Hematopoietic multipotent progenitor cell treated with erythropoietin and hydrocortisone succinate and interleukin-3 and kit ligand, for 8 days (in vitro differentiated cells): ENCODE measurements around the gene MKS1.

Source experiments
- DNase-seq: peaks from one replicate; pipeline ENCODE4 v3.0.0-alpha.2; 2015

Gene MKS1

DNA sequence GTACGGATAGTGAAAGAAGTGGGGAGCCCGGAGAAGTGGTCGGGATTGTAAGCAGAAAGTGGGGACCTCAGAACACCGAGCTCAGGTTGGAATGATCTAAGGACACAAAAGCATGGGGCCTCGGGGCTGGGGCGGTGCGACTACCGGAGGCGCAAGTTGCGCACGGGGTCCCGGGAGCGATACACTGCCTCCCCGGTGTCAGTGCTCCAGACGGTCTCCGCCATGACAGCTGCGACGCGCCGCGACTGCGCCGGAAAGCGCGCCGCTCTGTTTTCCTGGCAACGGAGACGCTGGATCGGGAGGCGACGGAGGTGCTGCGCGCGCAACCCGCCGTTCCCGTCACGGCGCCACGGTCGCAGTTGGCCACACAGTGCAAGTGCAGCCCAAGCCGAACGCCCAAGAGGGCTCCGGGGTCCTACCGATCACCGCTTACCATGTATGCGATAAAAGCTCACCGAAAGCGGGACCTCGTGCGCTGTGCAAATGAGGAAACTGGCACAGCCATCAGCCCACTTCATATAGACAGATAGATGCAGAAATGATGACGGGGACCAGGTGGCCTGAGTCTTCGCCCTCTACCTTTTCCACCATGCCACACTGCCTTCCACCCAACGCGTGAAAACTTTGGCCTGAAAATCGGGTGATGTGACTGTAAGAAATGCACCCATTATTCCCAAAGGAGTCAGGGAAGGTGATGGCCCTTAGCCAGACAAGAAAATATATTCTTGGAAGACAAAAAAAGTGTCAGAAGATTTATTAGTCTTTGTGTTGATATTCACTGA lies at the start of gene MKS1:
MKS1 (minus strand) TSS at position 249 of the 782 bp plus-strand sequence; CDS start at position 224, 25 bp downstream.
- peak; percentile 93 for DNase-seq

DNA sequence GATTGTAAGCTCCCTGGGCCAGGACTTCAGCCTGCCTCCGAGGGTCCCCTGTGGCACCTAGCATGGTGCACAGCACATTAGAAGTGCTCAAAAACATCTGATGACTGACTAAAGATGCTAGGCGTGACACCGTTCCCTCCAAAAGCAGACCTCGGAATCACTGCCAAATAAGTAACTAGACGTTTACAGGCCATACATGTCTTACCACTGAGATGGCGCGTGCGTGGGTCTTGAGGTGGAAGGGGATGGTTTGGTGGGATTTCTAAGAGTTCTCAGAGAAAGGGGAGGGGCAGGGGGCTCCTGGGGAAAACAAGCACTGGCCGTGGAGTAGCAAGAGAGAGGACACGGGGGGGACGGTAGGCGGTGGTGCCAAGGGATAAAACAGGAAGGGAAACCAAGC lies 49.3 kb upstream of the MKS1 start:
- DNase-seq, result no peak

DNA sequence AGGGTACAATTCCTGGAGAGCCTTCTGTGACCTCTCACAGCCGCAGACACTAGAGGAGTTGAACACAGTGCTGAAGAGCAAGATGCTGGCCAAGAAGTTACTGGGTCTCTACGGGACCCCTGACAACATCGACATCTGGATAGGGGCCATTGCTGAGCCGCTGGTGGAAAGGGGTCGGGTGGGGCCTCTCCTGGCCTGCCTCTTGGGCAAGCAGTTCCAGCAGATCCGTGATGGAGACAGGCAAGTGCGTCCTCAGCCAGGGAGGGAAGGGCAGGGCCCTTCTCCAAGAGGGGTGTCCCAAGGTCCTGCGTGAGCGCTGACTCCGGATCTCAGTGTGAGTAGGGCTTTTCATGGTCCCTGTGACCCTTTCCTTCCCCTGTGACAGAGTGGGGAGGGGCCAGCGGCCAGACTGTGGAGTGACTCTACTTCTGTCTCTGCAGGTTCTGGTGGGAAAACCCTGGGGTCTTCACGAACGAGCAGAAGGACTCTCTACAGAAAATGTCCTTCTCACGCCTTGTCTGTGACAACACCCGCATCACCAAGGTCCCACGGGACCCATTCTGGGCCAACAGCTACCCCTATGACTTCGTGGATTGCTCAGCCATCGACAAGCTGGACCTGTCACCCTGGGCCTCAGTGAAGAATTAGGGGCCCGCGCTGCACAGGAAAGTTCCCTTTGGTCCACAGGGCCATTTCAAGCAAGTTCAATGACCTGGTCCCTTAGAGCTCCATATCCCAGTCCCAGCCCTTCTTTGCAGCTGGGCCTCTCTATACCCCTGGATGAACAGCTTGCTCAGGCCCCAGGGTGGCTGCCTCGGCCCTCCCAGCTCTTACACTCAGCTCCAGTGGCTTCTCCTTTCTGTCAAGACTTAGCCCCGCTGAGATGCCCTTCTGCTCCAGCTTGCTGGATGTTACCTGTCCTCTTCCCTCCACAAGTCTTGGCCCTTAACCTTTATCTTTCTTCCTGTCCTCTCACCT lies 48.6 kb upstream of the MKS1 start:
- no peak for DNase-seq

DNA sequence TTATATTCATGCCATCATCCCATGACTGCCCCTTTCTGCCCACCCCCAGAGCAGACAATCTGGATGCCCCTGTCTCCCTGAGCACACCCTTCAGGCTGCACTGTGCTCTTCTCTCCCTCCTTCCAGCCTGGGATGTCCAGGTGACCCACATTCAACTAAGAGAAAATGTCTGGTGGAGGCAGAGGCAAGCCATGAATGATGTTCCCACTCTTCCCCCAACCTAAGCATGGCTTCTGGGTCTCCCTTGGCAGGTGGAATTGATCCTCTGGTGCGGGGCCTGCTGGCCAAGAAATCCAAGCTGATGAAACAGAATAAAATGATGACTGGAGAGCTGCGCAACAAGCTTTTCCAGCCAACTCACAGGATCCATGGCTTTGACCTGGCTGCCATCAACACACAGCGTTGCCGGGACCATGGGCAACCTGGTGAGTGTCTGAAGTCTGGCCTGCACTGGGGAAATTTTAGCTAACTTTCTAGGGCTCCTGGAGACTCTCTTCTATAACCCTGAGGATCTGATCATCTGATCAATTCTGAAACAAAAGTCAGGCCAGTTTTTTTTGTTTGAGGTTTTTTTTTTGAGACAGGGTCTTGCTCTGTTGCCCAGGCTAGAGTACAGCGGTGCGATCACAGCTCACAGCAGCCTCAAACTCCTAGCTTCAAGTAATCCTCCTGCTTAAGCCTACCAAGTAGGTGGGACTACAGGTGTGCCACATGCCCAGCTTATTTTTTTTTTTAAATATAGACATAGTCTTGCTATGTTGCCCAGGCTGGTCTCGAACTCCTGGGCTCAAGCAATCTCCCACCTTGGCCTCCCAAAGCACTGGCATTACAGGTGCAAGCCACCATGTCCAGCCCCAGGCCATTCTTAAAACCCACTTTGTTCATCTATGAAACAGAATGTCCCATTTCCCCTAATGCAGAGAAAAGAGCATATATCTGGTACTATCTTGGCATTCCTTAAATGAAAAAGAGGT lies 47.1 kb upstream of the MKS1 start:
- DNase-seq, result no peak

DNA sequence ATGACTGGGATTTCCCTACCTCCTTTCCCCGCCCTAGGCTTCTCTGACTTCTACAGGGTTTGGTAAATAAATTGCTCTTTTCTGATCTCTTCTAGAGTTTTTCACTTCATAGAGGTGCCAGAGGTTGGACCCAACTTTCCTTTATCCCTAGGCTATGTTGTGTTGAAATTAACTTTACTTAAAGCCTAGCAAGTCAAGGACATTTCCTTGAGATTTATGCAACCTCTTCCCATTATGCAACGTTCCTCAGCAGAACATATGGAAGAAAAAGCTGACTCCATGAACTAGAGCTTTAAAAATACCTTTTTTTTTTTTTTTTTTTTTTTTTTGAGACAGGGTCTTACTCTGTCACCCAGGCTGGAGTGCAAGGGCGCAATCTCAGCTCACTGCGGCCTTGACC lies 46.2 kb upstream of the MKS1 start:
- no peak for DNase-seq

DNA sequence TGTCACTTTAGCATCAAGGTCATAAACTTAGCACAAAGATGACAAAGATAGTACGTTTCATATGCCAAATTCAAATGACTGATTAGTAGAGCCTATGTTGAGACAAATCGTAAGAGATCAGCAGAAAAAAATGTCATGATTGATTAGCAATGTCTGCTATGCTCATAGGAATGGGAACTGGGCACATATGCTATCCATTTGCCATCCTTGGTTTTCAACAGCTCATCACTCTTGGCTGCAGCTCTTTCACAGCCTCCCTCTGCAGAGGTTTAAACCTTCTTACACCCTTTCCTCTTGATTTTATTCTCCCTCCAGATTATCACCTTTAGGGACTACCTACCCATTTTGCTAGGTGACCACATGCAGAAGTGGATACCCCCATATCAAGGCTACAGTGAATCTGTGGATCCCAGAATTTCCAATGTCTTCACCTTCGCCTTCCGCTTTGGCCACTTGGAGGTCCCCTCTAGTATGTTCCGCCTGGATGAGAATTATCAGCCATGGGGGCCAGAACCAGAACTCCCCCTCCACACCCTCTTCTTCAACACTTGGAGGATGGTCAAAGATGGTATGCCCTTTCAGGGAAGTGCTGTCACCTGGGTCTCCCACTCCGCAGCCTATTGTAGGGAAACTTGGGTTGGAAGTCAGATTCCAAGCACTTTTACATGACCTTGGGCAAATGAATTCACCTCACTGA lies 45.5 kb upstream of the MKS1 start:
- no peak for DNase-seq

DNA sequence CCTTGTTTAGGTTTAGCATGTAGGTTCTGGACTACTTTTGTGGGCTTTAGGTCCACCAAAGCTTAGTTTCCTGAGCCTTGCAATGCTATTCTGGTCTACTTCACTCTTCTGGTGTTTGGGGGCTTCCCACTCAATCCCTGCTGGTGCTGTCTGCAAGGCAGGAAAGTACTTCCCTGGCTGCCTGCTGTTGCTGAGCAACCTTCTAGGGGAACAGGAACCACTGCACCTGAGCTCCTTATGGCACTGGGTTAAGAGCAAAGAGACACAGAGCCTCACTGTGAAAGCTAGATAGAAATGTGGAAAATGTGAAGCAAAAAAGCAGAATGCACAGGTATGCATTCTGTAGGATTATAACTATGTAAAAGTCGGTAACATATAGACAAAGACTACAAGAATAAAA lies 44.7 kb upstream of the MKS1 start:
- no peak for DNase-seq

DNA sequence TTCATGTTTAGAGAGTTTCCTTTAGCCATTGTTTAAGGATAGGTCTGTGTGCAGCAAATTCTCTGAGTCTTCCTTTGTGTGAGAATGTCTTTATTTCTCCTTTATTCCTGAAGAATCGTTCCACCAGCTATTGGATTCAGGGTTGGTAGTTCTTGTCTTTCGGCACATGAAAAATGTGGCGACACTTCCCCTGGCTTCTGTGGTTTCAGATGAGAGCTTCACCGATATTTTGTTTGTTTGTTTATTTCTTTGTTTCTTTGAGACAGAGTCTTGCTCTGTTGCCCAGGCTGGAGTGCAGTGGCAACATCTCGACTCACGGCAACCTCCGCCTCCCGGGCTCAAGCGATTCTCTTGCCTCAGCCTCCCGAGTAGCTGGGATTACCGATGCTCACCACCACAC lies 43.1 kb upstream of the MKS1 start:
- no peak for DNase-seq

DNA sequence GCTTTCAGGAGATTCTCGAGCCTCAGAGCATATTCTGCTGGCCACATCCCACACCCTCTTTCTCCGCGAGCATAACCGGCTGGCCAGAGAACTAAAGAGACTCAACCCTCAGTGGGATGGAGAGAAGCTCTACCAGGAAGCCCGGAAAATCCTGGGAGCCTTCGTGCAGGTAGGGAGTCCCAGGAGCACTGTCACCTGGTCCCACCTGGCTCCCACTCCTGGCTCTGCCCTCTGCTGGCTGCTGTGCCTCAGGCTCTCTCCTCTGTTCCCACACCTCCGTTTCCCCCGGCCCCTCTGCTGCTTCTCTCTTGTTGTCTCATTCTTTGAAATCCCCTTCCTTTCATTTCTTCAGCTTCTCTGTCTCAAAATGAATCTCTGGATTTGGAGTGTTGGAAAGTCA lies 35.7 kb upstream of the MKS1 start:
- DNase-seq, result no peak

DNA sequence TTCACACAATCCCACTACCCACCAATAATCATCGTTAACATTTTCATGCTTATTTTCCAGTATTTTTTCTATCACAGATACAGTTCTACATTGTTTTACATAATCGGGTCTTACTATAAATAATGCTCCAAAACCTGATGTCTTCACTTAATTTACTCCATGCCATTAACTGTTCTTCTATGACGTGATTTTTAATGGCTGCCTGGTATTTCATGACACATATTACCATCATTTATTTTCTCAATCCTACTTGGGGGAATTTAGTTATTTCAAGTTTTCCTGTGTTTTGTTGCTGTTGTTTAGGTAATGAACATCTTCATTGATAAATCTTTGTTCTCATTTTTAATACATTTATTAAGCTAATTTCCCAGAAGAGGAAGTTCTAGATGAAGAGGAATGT lies 34.0 kb upstream of the MKS1 start:
- no peak for DNase-seq

DNA sequence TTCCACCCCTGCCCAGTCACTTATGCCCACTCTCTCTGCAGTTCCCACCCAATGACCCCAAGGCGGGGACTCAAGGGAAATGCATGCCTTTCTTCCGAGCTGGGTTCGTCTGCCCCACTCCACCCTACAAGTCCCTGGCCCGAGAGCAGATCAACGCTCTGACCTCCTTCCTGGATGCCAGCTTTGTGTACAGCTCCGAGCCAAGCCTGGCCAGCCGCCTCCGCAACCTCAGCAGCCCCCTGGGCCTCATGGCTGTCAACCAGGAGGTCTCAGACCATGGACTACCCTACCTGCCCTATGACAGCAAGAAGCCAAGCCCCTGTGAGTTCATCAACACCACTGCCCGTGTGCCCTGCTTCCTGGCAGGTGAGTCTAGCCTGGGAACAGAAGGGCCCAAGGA lies 33.1 kb upstream of the MKS1 start:
- DNase-seq, result no peak

DNA sequence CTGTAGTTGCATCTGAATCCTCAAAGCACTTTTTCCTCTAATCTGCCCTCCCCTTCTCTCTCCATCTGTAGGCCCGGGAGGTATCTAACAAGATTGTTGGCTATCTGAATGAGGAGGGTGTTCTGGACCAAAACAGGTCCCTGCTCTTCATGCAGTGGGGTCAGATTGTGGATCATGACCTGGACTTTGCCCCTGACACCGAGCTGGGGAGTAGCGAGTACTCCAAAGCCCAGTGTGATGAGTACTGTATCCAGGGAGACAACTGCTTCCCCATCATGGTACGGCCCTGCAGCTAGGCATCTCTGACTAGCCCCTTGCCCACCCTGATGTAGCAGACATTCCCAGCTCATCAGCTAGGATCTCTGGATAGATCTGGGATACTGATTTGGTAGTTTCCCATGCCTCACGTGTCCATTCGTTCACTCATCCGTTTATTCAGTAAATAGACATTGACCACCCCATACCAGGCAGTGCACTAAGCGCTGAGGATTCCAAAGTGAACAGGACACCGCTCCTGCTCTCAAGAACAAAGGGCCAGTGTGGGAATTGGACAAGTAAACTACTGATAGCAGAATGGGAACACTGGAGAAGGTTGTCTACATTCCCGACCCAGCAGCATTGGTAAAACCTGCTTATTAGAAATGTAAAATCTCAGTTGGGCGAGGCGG lies 31.4 kb upstream of the MKS1 start:
- DNase-seq, result no peak

DNA sequence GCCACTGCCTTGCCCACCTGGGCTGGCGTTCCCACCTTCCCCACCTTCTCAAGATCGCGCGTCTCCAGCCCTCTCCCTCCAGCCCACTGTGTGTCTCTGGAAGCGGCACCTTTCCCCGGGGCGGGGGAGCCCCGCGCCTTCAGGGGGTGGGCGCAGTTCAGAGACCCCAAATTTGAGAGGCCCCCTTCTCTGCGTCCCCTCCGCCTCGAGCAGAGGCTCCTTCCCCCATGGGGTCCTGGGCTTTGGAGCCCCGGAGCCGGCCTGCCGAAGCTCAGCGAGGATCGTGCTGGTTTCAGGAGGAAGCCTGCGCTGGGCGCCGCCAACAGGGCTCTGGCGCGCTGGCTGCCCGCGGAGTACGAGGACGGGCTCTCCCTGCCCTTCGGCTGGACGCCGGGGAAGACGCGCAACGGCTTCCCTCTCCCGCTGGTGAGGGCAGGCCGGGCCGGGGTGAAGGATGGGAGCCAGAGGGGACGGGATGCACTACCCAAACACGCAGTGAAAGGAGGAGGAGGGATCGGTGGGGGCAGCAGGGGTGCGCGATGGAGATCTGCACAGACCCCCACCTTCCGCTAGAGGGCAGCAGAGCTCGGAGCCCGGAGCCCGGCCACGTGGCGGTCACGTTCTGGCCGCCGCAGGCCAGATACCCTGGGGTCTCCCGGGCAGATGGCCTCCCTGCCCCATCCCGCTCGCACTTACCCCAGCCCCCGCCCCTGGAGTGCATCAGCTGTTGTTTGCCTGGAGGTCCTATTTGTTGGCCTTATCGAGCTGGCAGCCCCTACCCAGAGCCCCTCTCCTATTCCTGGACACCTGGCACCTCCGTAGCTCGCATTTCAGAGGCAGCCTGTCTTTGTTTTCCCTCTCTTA lies 30.4 kb upstream of the MKS1 start:
- peak; percentile 67 for DNase-seq

DNA sequence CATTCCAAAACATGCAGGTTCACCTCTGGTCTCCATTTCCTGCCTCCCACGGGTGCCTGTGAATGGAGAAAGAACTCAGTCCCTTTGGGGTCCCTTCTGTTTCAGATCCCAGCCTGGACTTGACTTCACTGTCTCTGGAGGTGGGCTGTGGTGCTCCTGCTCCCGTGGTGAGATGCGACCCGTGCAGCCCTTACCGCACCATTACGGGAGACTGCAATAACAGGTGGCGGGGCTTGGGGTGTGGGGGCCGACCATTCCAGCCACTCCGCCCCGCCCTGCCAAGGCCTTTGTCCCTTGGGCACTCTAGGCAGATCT lies 29.9 kb upstream of the MKS1 start:
- DNase-seq, result no peak

DNA sequence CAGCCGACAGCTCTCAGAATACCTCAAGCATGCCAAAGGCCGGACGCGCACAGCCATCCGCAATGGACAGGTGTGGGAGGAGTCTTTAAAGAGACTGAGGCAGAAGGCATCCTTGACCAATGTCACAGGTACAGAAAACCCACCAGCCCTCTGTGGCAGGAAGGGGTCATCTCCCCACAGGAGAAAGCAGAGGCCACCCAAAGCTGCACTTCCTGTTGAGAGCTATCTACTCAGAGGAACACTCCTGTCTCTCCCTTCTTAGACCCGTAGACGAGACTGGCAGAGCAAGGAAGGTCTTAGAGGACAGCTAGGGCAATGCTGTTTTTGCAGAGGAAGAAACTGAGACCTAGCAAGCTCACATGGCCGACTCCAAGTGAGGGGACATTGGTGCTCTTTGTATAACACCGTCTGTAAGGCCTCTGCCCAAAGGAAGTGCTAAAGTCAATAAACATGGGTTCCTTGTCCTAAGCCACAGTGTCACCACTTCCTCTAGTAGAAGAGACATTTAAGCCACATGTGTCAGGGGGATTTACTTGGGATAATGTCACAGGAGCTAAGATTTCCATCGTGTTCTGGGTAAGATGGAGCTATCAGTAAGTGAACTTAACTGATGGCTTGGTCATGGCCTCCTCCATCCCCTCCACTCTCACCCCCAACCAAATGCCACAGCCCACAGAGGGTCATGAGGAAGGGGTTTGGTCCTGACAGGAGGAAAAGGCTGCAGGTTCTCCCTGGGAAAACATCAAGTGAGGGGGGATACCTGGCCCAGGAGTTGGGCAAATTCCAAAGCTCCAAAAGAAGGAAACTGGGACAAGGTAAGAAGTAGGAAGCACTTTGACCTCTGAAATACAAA lies 28.7 kb upstream of the MKS1 start:
- DNase-seq, result no peak

DNA sequence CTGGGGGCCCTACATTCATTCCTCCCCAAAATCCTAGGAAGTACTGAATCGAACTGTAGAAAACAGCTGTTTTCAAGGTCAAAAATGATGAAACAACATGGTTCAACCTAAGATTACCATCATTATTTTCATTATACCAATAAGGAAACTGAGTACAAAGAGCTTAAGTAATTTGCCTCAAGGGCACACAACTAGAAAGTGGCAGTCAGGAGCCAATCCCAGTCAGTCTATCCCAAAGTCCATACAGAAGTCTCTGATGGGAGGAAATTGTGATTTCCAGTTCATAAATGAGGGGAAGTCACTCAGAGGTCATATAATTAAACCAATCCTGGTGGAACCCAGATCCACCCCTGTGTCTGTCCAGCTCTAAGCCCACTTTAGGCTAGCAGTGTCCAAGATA lies 27.7 kb upstream of the MKS1 start:
- DNase-seq, result no peak

DNA sequence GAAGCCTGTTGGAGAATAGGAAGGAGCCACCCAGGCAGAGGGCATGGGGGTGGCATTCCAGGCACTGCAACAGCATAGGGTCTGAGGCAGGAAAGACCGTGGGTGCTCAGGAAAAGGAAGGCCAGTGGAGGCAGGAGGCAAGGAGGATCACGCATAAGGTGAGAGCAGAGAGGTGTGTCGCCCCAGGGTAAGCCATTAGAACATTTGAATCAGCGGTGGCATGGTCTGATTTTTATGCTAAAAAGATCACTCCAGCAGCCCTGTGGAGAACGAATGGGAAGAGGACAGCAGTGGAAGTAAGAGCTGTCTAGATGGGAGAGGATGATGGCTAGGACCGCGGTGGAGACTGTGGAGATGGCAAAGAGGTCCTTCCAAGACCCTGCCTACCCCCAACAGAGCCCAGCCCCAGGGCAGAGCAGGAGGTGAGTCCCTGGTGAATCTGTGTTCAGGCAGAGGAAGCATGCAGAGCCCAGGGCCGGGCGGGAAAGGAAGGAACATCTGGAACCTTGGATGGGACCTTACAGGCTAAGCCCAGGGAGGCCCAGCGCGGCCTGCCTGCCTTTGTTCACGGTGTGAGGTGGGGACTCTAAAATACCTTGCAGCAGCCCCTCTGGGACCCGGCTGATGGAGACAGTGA lies 27.2 kb upstream of the MKS1 start:
- no peak for DNase-seq

DNA sequence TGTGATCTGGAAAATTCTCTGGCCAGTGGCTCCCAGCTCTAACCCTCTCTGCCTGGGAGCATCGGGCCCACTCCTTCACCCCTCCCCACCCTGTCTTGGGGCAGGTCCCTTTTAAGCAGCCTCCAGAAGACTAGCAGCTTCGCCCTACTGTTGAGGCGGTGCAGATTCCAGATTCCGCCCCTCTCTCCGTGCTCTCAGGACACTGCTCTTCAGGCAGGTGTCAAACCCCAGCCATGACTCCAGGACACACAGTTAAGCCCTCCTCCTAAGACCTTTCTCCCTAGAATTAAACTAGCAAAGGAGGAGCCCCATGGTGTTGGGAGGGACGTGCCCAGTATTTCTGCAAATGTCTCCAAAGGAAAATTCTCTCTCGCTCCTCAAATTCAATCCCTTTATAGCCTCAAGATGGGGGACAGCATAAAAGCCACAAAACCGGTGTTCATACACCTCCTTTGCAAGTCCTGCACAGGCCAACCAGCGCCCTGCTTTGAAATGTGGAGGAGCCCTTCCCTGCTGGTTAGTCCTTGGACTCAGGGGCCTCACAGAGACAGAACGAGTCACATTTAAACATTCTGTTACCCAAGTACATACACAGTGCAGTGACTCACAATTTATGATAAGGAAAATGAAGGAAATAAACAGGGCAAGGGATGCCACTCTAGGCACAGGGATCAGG lies 26.5 kb upstream of the MKS1 start:
- DNase-seq, result no peak

DNA sequence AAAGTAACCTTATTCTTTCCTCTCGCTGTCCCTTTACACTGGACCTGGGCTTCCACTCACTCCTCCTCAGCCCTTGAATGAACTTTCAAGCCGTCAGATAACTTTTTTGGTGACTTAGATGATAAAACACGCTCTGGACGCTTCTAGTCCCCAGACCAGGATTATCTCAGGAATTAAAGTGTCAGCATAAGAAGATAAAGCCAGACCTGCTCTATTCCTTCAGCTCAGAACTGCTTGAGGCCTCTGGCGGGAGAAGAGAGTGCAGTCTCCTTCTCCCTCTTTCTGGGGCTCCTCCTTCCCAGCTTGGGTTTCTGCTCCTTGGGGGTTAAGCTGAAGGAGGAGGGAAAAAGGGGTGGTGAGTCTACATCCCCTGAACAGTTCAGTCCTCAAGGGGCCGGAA lies 25.9 kb upstream of the MKS1 start:
- no peak for DNase-seq
